Caco-2 (cell line): ENCODE results near the gene FLYWCH2. TPM values are rescaled to one million over a fixed set of nuclear protein-coding genes. Genes with fewer than 3 reads are reported as not detected.

Experiments
- BruUV-seq: library from RNA; stranded (reverse); fragments of 400-500 nt; replicated peaks from 2 replicates; lab custom pipeline; 2021; lab: Mats Ljungman, UMichigan
- CTCF ChIA-PET: fragments of 300-600 bp; sonication (Branson Sonifier 250); formaldehyde crosslinking; loops from one replicate; lab custom pipeline; 2022; ENCODE audit warnings: antibody characterized with exemption; lab: Charles Lee
- POLR2A ChIA-PET: fragments of 300-600 bp; sonication (Branson Sonifier 250); formaldehyde crosslinking; loops from one replicate; lab custom pipeline; 2022; ENCODE audit warnings: antibody characterized with exemption; lab: Charles Lee
- DNase-seq, 2 experiments: peaks; one replicate each; pipeline versions ENCODE4 v3.0.0 to v3.0.0-alpha.2; 2020 to 2022
- H3K27me3 ChIP-seq: replicated peaks from 2 replicates; pipeline ENCODE4 v1.6.0; 2011; ENCODE audit warnings: low read length; ENCODE audit not compliant: control insufficient read depth, insufficient read depth
- H3K36me3 ChIP-seq: 2 replicates; pipeline ENCODE4 v1.5.1; 2011; ENCODE audit warnings: low read length; ENCODE audit not compliant: control insufficient read depth, insufficient read depth
- H3K4me1 ChIP-seq: fragments of 250-450 bp; sonication (Bioruptor Pico); 2 replicates; pipeline ENCODE4 v1.5.1; 2020; ENCODE audit warnings: mild to moderate bottlenecking
- H3K4me3 ChIP-seq: 2 replicates; pipeline ENCODE4 v1.5.1; 2011; ENCODE audit warnings: low read depth, mild to moderate bottlenecking, control low read depth, low read length
- H3K9me3 ChIP-seq: fragments of 250-450 bp; sonication (Bioruptor Pico); 2 replicates; pipeline ENCODE4 v1.5.1; 2020; ENCODE audit warnings: mild to moderate bottlenecking, moderate library complexity
- H3K27ac Mint-ChIP-seq: one replicate; pipeline ENCODE4 v1.8.0; 2022; ENCODE audit warnings: mixed read lengths; ENCODE audit not compliant: unreplicated experiment
- H3K27me3 Mint-ChIP-seq: one replicate; pipeline ENCODE4 v1.8.0; 2022; ENCODE audit warnings: mixed read lengths; ENCODE audit not compliant: insufficient read depth, unreplicated experiment
- H3K36me3 Mint-ChIP-seq: one replicate; pipeline ENCODE4 v1.8.0; 2022; ENCODE audit warnings: mild to moderate bottlenecking, mixed read lengths; ENCODE audit not compliant: insufficient read depth, unreplicated experiment
- H3K4me1 Mint-ChIP-seq: one replicate; pipeline ENCODE4 v1.8.0; 2022; ENCODE audit warnings: low read depth, mixed read lengths; ENCODE audit not compliant: unreplicated experiment
- H3K4me3 Mint-ChIP-seq: one replicate; pipeline ENCODE4 v1.8.0; 2022; ENCODE audit warnings: mild to moderate bottlenecking, moderate library complexity, mixed read lengths; ENCODE audit not compliant: unreplicated experiment
- H3K9me3 Mint-ChIP-seq: one replicate; pipeline ENCODE4 v1.8.0; 2022; ENCODE audit warnings: mixed read lengths; ENCODE audit not compliant: unreplicated experiment
- CTCF ChIP-seq, 2 experiments: fragments of 200-600 bp in 1 of 2; IDR thresholded peaks; 1 replicate in 1 of 2; 2 replicates in 1 of 2; pipeline versions ENCODE4 v1.5.1 to v1.8.0; 2011 to 2022; ENCODE audit warnings: antibody characterized with exemption in 1 of 2, control low read depth in 1 of 2, inconsistent platforms in 1 of 2, low read depth in 1 of 2, low read length in 1 of 2, mild to moderate bottlenecking in 1 of 2, moderate library complexity in 1 of 2; ENCODE audit not compliant: insufficient read depth in 1 of 2, severe bottlenecking in 1 of 2, unreplicated experiment in 1 of 2
- intact Hi-C: fragments of 100-400 bp; cut with micrococcal nuclease; formaldehyde crosslinking; loops from one replicate; pipeline ENCODE4 v1.10.0; 2022; ENCODE audit not compliant: unreplicated experiment
- total RNA-seq: library from RNA; stranded (reverse); gene quantifications from 2 replicates; pipeline ENCODE4 v1.2.3, GENCODE V29; 2022

The FLYWCH2 gene
- total RNA-seq, 1 experiment from 2014 or later: 28.7 TPM

GRCh38 chr16:2936436-2937011 lies 53.5 kb downstream of the FLYWCH2 start:
- Mint-ChIP-seq H3K27ac (no peak overlapping the region), H3K4me3 (no peak overlapping the region), H3K36me3 (peaks cover 12% of the 10 kb centered on the region), H3K4me1 (no peaks in the 10 kb centered on the region), H3K9me3 (no peaks in the 10 kb centered on the region), H3K27me3 (no peaks in the 10 kb centered on the region)
- intact Hi-C loops: no loop called here
- H3K9me3 ChIP-seq: no peaks in the 10 kb centered on the region
- TF ChIP-seq CTCF (IDR thresholded peaks at IDR 0.05; ENCODE audit: insufficient read depth in 1 of 2, low read depth in 1 of 2, low read length in 1 of 2, severe bottlenecking in 1 of 2, unreplicated experiment in 1 of 2): no peak
- no peaks in the 10 kb centered on the region for H3K4me1 ChIP-seq
- no TSS peak for BruUV-seq
- no peak overlapping the region for H3K4me3 ChIP-seq
- POLR2A ChIA-PET: no interaction called here
- no peak for DNase-seq
- CTCF ChIA-PET: interaction anchor here (1.6 kb wide), 1 partner anchor 9 kb away, joined by 4 read pairs; no protein-coding TSS in a partner anchor
- H3K27me3 ChIP-seq: no peaks in the 10 kb centered on the region
- no peaks in the 10 kb centered on the region; the same call in 1 of the 2 replicates for H3K36me3 ChIP-seq

- Histone ChIP-seq H3K4me1 (no peaks in the 10 kb centered on the region), H3K9me3 (no peaks in the 10 kb centered on the region), H3K4me3 (no peak overlapping the region), H3K36me3 (no peaks in the 10 kb centered on the region; the same call in 1 of the 2 replicates), H3K27me3 (no peaks in the 10 kb centered on the region)
- Mint-ChIP-seq H3K4me1 (no peaks in the 10 kb centered on the region), H3K27me3 (no peaks in the 10 kb centered on the region), H3K4me3 (no peak overlapping the region), H3K27ac (no peak overlapping the region), H3K36me3 (peaks cover 12% of the 10 kb centered on the region), H3K9me3 (no peaks in the 10 kb centered on the region)
- intact Hi-C loops: no loop called here
- CTCF ChIA-PET: interaction anchor here (1.6 kb wide), 1 partner anchor 10 kb away, joined by 4 read pairs; no protein-coding TSS in a partner anchor
- BruUV-seq: no TSS peak
- TF ChIP-seq CTCF (IDR thresholded peaks at IDR 0.05; ENCODE audit: insufficient read depth in 1 of 2, low read depth in 1 of 2, low read length in 1 of 2, severe bottlenecking in 1 of 2, unreplicated experiment in 1 of 2): no peak
- POLR2A ChIA-PET: no interaction called here
- DNase-seq: no peak
Observed at GRCh38 chr16:2937170-2937569, 54.2 kb downstream of the FLYWCH2 start.

GRCh38 chr16:2938206-2938605 lies 55.2 kb downstream of the FLYWCH2 start:
- H3K36me3 Mint-ChIP-seq: peaks cover 10% of the 10 kb centered on the region
- H3K27me3 Mint-ChIP-seq: no peaks in the 10 kb centered on the region
- no peak overlapping the region for H3K27ac Mint-ChIP-seq
- Histone ChIP-seq H3K9me3 (no peaks in the 10 kb centered on the region), H3K36me3 (no peaks in the 10 kb centered on the region; the same call in 1 of the 2 replicates), H3K4me1 (no peaks in the 10 kb centered on the region), H3K4me3 (no peak overlapping the region), H3K27me3 (no peaks in the 10 kb centered on the region)
- no peaks in the 10 kb centered on the region for H3K4me1 Mint-ChIP-seq
- BruUV-seq: no TSS peak
- CTCF ChIA-PET: no interaction called here
- intact Hi-C loops: no loop called here
- POLR2A ChIA-PET: no interaction called here
- DNase-seq: no peak
- no peak overlapping the region for H3K4me3 Mint-ChIP-seq
- TF ChIP-seq CTCF (IDR thresholded peaks at IDR 0.05; ENCODE audit: insufficient read depth in 1 of 2, low read depth in 1 of 2, low read length in 1 of 2, severe bottlenecking in 1 of 2, unreplicated experiment in 1 of 2): no peak
- H3K9me3 Mint-ChIP-seq: no peaks in the 10 kb centered on the region
